ENCODE data around the gene BICD1.
"Not testable (repeated sequence)": the region's sequence is repeated elsewhere in the genome, so short reads cannot be mapped to it uniquely, and the experiment has no call there.

The BICD1 gene

GRCh38 chr12:32272465-32272864 is 165.8 kb downstream of the BICD1 start:
- no peak for FAIRE-seq

GRCh38 chr12:32273063-32273522 is 166.4 kb downstream of the BICD1 start:
- no peak for FAIRE-seq
- no peak for DNase-seq (ENCODE audit: insufficient read length, low spot score)

More at GRCh38 chr12:32272465-32272864, 165.8 kb downstream of the BICD1 start:
- no peak for DNase-seq (ENCODE audit: insufficient read length, low spot score)

- FAIRE-seq (no peak), DNase-seq (ENCODE audit: insufficient read length, low spot score) (no peak)
Measured at GRCh38 chr12:32273712-32274111, 167.1 kb downstream of the BICD1 start.

- no peak for DNase-seq (ENCODE audit: insufficient read length, low spot score)
- no peak for FAIRE-seq
Measured at GRCh38 chr12:32274665-32275064, 168.0 kb downstream of the BICD1 start.

- DNase-seq (ENCODE audit: insufficient read length, low spot score); FAIRE-seq: not testable (repeated sequence)
Measured at GRCh38 chr12:32275520-32275919, 168.9 kb downstream of the BICD1 start.

DNA sequence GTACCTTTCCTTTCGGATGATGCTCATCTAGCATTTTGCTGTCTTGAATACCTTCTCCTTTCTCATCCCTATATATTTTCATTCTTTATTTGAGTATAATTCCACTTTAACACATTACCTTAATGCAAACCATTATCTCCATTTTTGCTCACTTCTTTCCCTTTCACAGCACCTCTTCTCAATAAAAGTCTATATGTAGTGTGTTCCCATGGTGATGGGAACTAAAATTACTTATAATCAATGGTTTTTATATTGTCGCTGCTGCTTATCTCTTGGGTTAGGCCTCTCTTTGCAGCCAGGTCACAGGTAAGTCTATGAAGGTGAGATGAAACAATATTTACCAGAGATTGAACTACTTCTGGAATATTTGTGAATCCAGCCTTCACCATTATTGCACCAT is 171.1 kb downstream of the BICD1 start:
- FAIRE-seq (no peak), DNase-seq (ENCODE audit: insufficient read length, low spot score) (no peak)

DNA sequence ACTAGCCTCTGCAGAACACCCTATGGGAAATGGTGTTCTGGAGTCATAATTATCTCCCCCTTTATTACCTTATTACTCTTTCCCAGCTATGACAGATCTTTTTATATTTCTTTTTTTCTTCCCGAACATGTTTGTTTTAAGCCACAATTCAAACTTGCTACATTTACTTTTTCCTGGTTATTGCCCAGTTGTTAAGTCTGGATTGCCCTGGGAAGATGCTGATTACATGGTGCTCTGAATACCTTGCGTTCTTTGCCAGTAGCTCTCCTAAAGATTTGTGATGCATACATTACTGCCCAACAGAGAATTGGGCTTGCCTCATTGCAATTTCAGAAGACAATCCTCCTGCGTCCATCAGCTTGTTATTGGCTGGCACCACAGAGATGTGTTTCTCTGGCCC is 174.5 kb downstream of the BICD1 start:
- no peak for FAIRE-seq

GRCh38 chr12:32284561-32284960 is 177.9 kb downstream of the BICD1 start:
- DNase-seq (ENCODE audit: insufficient read length, low spot score) (no peak), FAIRE-seq (no peak)

More for the DNA sequence above, 174.5 kb downstream of the BICD1 start:
- DNase-seq (ENCODE audit: insufficient read length, low spot score): no peak

DNA sequence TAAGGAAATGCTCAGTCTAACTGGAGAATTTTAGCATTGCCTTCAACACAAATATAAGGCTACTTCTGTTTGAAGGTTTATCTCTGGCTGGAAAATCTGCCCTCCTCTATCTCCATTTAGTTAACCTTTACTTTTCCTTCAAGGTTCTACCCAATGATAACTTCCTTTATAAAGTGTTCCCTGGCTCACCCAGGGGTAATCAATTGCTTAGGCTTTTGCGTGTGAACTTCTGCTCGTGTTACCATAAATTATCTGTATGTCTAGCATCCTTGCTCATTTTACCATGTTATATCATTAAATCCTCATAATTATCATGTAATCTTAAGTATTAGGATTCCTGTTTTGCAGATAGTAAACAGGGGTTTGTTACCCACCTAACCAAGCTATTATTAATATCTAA is 178.4 kb downstream of the BICD1 start:
- DNase-seq (ENCODE audit: insufficient read length, low spot score) (no peak), FAIRE-seq (no peak)

- FAIRE-seq: no peak
- DNase-seq (ENCODE audit: insufficient read length, low spot score): no peak
Measured at GRCh38 chr12:32285489-32285888, 178.8 kb downstream of the BICD1 start.

GRCh38 chr12:32290411-32290810 is 183.8 kb downstream of the BICD1 start:
- no peak for FAIRE-seq
- DNase-seq (ENCODE audit: insufficient read length, low spot score): no peak

GRCh38 chr12:32292151-32292550 is 185.5 kb downstream of the BICD1 start:
- DNase-seq (ENCODE audit: insufficient read length, low spot score): no peak
- no peak for FAIRE-seq

DNA sequence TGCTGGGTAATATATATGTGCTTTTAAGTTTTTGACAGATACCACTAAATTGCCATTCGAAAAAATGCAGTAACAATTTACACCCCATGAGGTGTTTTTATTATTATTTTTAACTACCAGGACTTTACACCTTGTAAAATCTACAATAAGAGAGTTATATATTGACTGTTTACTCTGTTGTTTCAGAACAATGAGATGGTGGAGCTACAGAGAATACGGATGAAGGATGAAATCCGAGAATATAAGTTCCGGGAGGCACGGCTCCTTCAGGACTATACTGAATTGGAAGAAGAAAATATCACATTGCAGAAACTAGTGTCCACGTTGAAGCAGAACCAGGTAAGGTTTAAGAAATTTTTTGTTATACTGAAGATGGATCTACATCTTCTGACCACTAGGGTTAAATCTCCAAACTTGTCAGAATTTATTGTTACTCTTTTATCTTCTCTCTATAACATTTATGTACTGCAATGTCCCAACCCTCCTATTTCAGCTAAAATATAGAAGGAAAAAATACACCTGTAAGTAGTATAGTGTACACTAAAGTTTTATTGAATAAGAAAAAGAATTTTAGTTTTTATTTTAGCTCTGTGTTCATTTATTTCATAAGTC is 187.3 kb downstream of the BICD1 start:
- FAIRE-seq (no peak), DNase-seq (ENCODE audit: insufficient read length, low spot score) (no peak)

- DNase-seq (ENCODE audit: insufficient read length, low spot score) (no peak), FAIRE-seq (no peak)
Measured at GRCh38 chr12:32296567-32296966, 189.9 kb downstream of the BICD1 start.

GRCh38 chr12:32298917-32299316 is 192.3 kb downstream of the BICD1 start:
- DNase-seq (ENCODE audit: insufficient read length, low spot score): no peak
- no peak for FAIRE-seq

- no peak for FAIRE-seq
- no peak for DNase-seq (ENCODE audit: insufficient read length, low spot score)
Measured at GRCh38 chr12:32301216-32301615, 194.6 kb downstream of the BICD1 start.

- peak; percentile 26 for DNase-seq (ENCODE audit: insufficient read length, low spot score)
Measured at GRCh38 chr12:32302218-32303173, 195.8 kb downstream of the BICD1 start.

DNA sequence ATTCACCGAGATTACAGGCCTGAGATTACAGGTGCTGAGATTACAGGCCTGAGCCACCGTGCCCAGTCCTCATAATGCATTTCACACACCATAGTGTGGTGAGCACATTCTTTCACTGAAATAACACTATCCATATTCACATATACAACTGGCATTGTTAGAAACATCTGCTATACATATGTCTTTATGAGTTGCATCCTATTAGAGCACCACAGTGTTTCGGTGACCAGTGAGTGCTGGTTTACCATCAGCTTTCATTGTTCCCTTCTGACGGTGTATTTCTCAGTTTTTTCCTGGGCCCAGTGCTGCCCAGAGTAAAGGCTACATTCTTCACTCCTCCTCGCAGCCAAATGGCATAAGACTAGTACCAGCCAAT is 196.5 kb downstream of the BICD1 start:
- DNase-seq (ENCODE audit: insufficient read length, low spot score) (no peak), FAIRE-seq (no peak)

More at GRCh38 chr12:32302218-32303173, 195.8 kb downstream of the BICD1 start:
- no peak for FAIRE-seq

DNA sequence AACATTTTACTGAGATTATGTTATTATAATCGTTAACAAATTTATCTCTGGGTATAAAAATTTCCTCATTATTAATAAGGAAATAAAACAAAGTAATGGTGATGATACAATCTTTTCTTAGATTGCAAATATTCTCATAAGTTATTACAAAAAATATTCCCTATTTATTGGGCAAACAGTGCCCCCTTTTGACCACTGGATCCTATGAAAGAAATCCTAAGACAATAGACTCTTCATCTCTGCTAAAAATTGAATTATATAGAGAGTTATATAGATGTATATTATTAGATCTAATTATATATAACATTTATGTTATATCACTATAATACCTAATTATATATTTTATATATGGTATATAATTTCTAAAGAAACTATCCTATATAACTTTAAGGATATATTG is 198.5 kb downstream of the BICD1 start:
- FAIRE-seq: no peak
- no peak for DNase-seq (ENCODE audit: insufficient read length, low spot score)

GRCh38 chr12:32307326-32307725 is 200.7 kb downstream of the BICD1 start:
- DNase-seq (ENCODE audit: insufficient read length, low spot score): no peak
- FAIRE-seq: no peak

- DNase-seq (ENCODE audit: insufficient read length, low spot score) (no peak), FAIRE-seq (no peak)
Measured at GRCh38 chr12:32309811-32310736, 203.4 kb downstream of the BICD1 start.
